NCI-H1694 (cell line): Measurements from ENCODE around the gene MYO16.

Experiments
- DNase-seq: peaks from one replicate; lab custom pipeline; 2025; lab: John Stamatoyannopoulos, UW

MYO16 gene

GRCh38 chr13:109243311-109243951, 614.0 kb downstream of the MYO16 start:
- no peak for DNase-seq

- DNase-seq = no peak
Measured at GRCh38 chr13:109244566-109244965, 615.2 kb downstream of the MYO16 start.

GRCh38 chr13:109246001-109246400, 616.6 kb downstream of the MYO16 start:
- no peak for DNase-seq

- DNase-seq = no peak
Measured at GRCh38 chr13:109249780-109250528, 620.5 kb downstream of the MYO16 start.

- no peak for DNase-seq
Measured at GRCh38 chr13:109251956-109252355, 622.5 kb downstream of the MYO16 start.

- DNase-seq = no peak
Measured at GRCh38 chr13:109253316-109253715, 623.9 kb downstream of the MYO16 start.

GRCh38 chr13:109254274-109254673, 624.9 kb downstream of the MYO16 start:
- no peak for DNase-seq

GRCh38 chr13:109255141-109255856, 625.9 kb downstream of the MYO16 start:
- DNase-seq = no peak

GRCh38 chr13:109256866-109257760, 627.7 kb downstream of the MYO16 start:
- DNase-seq = no peak
